ENCODE data around the gene KCNC3.

GRCh38 chr19:50281491-50281890 is 47.7 kb downstream of the KCNC3 start:
- TF ChIP-seq CTCF (IDR thresholded peaks at IDR 0.05): no peak
- TF ChIP-seq POLR2A (IDR thresholded peaks at IDR 0.05; ENCODE audit: low read depth): no peak
- TF ChIP-seq POLR2AphosphoS5 (IDR thresholded peaks at IDR 0.05): no peak
- no peak for TF ChIP-seq EP300 (IDR thresholded peaks at IDR 0.05)
